ENCODE data around the gene WDR46. TPM values are rescaled to one million over a fixed set of nuclear protein-coding genes. Genes with fewer than 3 reads are reported as not detected.

The WDR46 gene
- total and polyA plus RNA-seq, 2 of the 13 experiments (the other 11 are each of a cell fraction or from before 2014, with no cell fraction given) = 47.4 to 105 TPM

- Histone ChIP-seq H3K9ac (ENCODE audit: insufficient read depth, low read depth, low read length) (no peak overlapping the region), H3K9me3 (ENCODE audit: low read length) (no peaks in the 10 kb centered on the region), H4K20me1 (ENCODE audit: insufficient read depth, low read length) (no peaks in the 10 kb centered on the region), H3K36me3 (replicated peaks in 1 of 2; ENCODE audit: control insufficient read depth in 1 of 2, insufficient read depth in 2 of 2, low read length in 2 of 2) (no peaks in the 10 kb centered on the region), H3K4me3 (replicated peaks in 1 of 3; ENCODE audit: insufficient read depth in 1 of 3, low read depth in 2 of 3, low read length in 3 of 3) (no peak overlapping the region), H3K27me3 (ENCODE audit: control insufficient read depth in 1 of 2, insufficient read depth in 2 of 2, low read length in 2 of 2) (peaks cover 0 to 28% of the 10 kb centered on the region in 2 experiments; a peak in 3 of 5 replicates), H3K4me2 (ENCODE audit: low read depth, low read length) (no peak overlapping the region), H2AFZ (ENCODE audit: low read length) (no peak overlapping the region), H3K27ac (ENCODE audit: extremely low read length, insufficient read depth, low read length) (no peak overlapping the region), H3K79me2 (ENCODE audit: insufficient read depth, low read length) (no peaks in the 10 kb centered on the region), H3K4me1 (ENCODE audit: insufficient read depth, low read length) (peaks cover 6% of the 10 kb centered on the region)
- intact Hi-C loops (cut with micrococcal nuclease; ENCODE audit: unreplicated experiment) (no loop called here), in situ Hi-C loops (cut with HindIII; ENCODE audit: extremely low pct_ligation_motif_present, low pct_unique_long_range_greater_than_20kb) (no loop called here)
- BruUV-seq (replicated peaks) = no TSS peak
- ATAC-seq = no peak
- ChIA-PET POLR2A (no interaction called here), CTCF (ENCODE audit: low intra/inter-chr PET ratio, low total read pairs) (no interaction called here)
- FAIRE-seq = no peak
- no peak for TF ChIP-seq ATM (IDR thresholded peaks at IDR 0.05; ENCODE audit: borderline replicate concordance)
- TF ChIP-seq THAP11 (CRISPR knock-in tag; IDR thresholded peaks at IDR 0.05) = no peak
- no peak for TF ChIP-seq STAG1 (CRISPR knock-in tag; IDR thresholded peaks at IDR 0.05)
- no peak for TF ChIP-seq HNRNPL (IDR thresholded peaks at IDR 0.05; ENCODE audit: low read depth, low read length)
- TF ChIP-seq SRSF1 (optimal IDR thresholded peaks at IDR 0.05; ENCODE audit: low read depth, low read length) = no peak
- TF ChIP-seq HOXA5 (CRISPR knock-in tag; IDR thresholded peaks at IDR 0.05) = no peak
- TF ChIP-seq ZNF556 (CRISPR knock-in tag; IDR thresholded peaks at IDR 0.05; ENCODE audit: borderline replicate concordance) = no peak
- no peak for TF ChIP-seq CBX5 (CRISPR knock-in tag; IDR thresholded peaks at IDR 0.05; ENCODE audit: borderline replicate concordance)
- TF ChIP-seq ZNF574 (CRISPR knock-in tag; IDR thresholded peaks at IDR 0.05) = no peak
- TF ChIP-seq BRD4 (CRISPR knock-in tag; IDR thresholded peaks at IDR 0.05) = no peak
- DNase-seq (ENCODE audit: low spot score) = no peak
- 22% methylated on average over 1 of the region's 1 CpG for WGBS (ENCODE audit: low lambda C conversion rate)
These were observed 45.6 kb downstream of the WDR46 start for GRCh38 chr6:33243476-33243875.
